GM21717 (cell line): ENCODE measurements around the gene RIOX2.

ENCODE experiments used
- ATAC-seq: cut with Tn5 transposase; IDR thresholded peaks from one replicate; pipeline ENCODE4 v1.9.1; 2021; ENCODE audit warnings: mild to moderate bottlenecking, moderate library complexity; ENCODE audit not compliant: unreplicated experiment

The RIOX2 gene

GRCh38 chr3:97956051-97956450 is 16.2 kb downstream of the RIOX2 start:
- no peak for ATAC-seq

- ATAC-seq, result peak; percentile 59
Measured at GRCh38 chr3:97954228-97954827, 17.9 kb downstream of the RIOX2 start.

- no peak for ATAC-seq
Measured at GRCh38 chr3:97952872-97953271, 19.4 kb downstream of the RIOX2 start.

GRCh38 chr3:97952280-97952679 is 20.0 kb downstream of the RIOX2 start:
- no peak for ATAC-seq

- no peak for ATAC-seq
Measured at GRCh38 chr3:97950360-97950759, 21.9 kb downstream of the RIOX2 start.

- no peak for ATAC-seq
Measured at GRCh38 chr3:97949743-97950142, 22.5 kb downstream of the RIOX2 start.

- no peak for ATAC-seq
Measured at GRCh38 chr3:97949110-97949485, 23.1 kb downstream of the RIOX2 start.

GRCh38 chr3:97948351-97949109 is 23.7 kb downstream of the RIOX2 start:
- no peak for ATAC-seq

GRCh38 chr3:97942801-97943546 is 29.3 kb downstream of the RIOX2 start:
- ATAC-seq, result no peak

- no peak for ATAC-seq
Measured at GRCh38 chr3:97940034-97940433, 32.2 kb downstream of the RIOX2 start.

- ATAC-seq, result no peak
Measured at GRCh38 chr3:97939401-97939800, 32.8 kb downstream of the RIOX2 start.

GRCh38 chr3:97938444-97938843 is 33.8 kb downstream of the RIOX2 start:
- ATAC-seq, result no peak

GRCh38 chr3:97937205-97937604 is 35.0 kb downstream of the RIOX2 start:
- ATAC-seq, result no peak

GRCh38 chr3:97935842-97936241 is 36.4 kb downstream of the RIOX2 start:
- ATAC-seq, result no peak

- ATAC-seq, result no peak
Measured at GRCh38 chr3:97934980-97935695, 37.1 kb downstream of the RIOX2 start.

- ATAC-seq, result no peak
Measured at GRCh38 chr3:97932387-97932801, 39.8 kb downstream of the RIOX2 start.

GRCh38 chr3:97931218-97931617 is 41.0 kb downstream of the RIOX2 start:
- no peak for ATAC-seq

- no peak for ATAC-seq
Measured at GRCh38 chr3:97930018-97930417, 42.2 kb downstream of the RIOX2 start.

- ATAC-seq, result no peak
Measured at GRCh38 chr3:97928986-97929385, 43.2 kb downstream of the RIOX2 start.

- no peak for ATAC-seq
Measured at GRCh38 chr3:97927704-97928103, 44.5 kb downstream of the RIOX2 start.

GRCh38 chr3:97917813-97918536 is 54.3 kb downstream of the RIOX2 start:
- ATAC-seq, result no peak
